GM12873 (cell line): Measurements from ENCODE around the gene OTUD3.

ENCODE experiments used
- CTCF ChIP-seq: IDR thresholded peaks from 2 replicates; pipeline ENCODE4 v1.5.1; 2012; ENCODE audit warnings: low read depth, mild to moderate bottlenecking, moderate library complexity, low read length, control low read depth; ENCODE audit not compliant: insufficient read depth; ENCODE audit errors: missing control alignments

Gene OTUD3

GRCh38 chr1:19861842-19862530, 20.2 kb upstream of the OTUD3 start:
- TF ChIP-seq CTCF = no peak

- no peak for TF ChIP-seq CTCF
Observed at GRCh38 chr1:19862944-19863343, 19.3 kb upstream of the OTUD3 start.

GRCh38 chr1:19864570-19865160, 17.5 kb upstream of the OTUD3 start:
- no peak for TF ChIP-seq CTCF

GRCh38 chr1:19866029-19866428, 16.2 kb upstream of the OTUD3 start:
- no peak for TF ChIP-seq CTCF

GRCh38 chr1:19866758-19867157, 15.4 kb upstream of the OTUD3 start:
- TF ChIP-seq CTCF = no peak

- no peak for TF ChIP-seq CTCF
Observed at GRCh38 chr1:19869929-19870328, 12.3 kb upstream of the OTUD3 start.

GRCh38 chr1:19872190-19872589, 10.0 kb upstream of the OTUD3 start:
- TF ChIP-seq CTCF = no peak
